Tibial nerve (tissue), 4 donors: ENCODE measurements around the gene RNF26. TPM values are rescaled to one million over a fixed set of nuclear protein-coding genes. Genes with fewer than 3 reads are reported as not detected.
A peak's percentile ranks its signal among the peaks of the same experiment; 100 is the strongest.

Source experiments
- DNase-seq, 2 donors: peaks; one replicate each; pipeline ENCODE4 v3.0.0-alpha.2; 2019; ENCODE audit warnings: low spot score in 2 of 2
- H3K27ac ChIP-seq, 4 donors: fragments of 200-600 bp; sonication (generic) in 3 of 4; one replicate each; pipeline ENCODE4 v1.5.1; 2017 to 2019; ENCODE audit warnings: mild to moderate bottlenecking in 1 of 4
- H3K27me3 ChIP-seq, 2 donors: fragments of 200-600 bp; sonication (generic) in 1 of 2; one replicate each; pipeline versions ENCODE4 v1.5.1 to v1.6.0; 2017 to 2019
- H3K36me3 ChIP-seq, 3 donors: fragments of 200-600 bp; sonication (generic); one replicate each; pipeline ENCODE4 v1.5.1; 2018 to 2019
- H3K4me1 ChIP-seq, 4 donors: fragments of 200-600 bp; sonication (generic) in 3 of 4; one replicate each; pipeline ENCODE4 v1.5.1; 2017 to 2019
- H3K4me3 ChIP-seq, 4 donors: fragments of 200-600 bp; sonication (generic) in 3 of 4; one replicate each; pipeline ENCODE4 v1.5.1; 2017 to 2019; ENCODE audit warnings: mild to moderate bottlenecking in 1 of 4, moderate library complexity in 1 of 4
- H3K9me3 ChIP-seq, 4 donors: fragments of 200-600 bp; sonication (generic) in 3 of 4; one replicate each; pipeline ENCODE4 v1.5.1; 2017 to 2019
- CTCF ChIP-seq, 5 experiments: fragments of 200-600 bp in 3 of 5; fragments of 450-650 bp in 2 of 5; sonication (generic) in 3 of 5; IDR thresholded peaks; one replicate each; pipeline ENCODE4 v1.5.1; 2016 to 2019; ENCODE audit warnings: antibody characterized with exemption in 5 of 5, mild to moderate bottlenecking in 3 of 5, moderate library complexity in 2 of 5
- EP300 ChIP-seq, 2 donors: sonication (generic); formaldehyde crosslinking; IDR thresholded peaks; one replicate each; pipeline ENCODE4 v1.6.1; 2017; ENCODE audit warnings: antibody characterized with exemption in 2 of 2, mild to moderate bottlenecking in 1 of 2
- POLR2A ChIP-seq, 2 donors: fragments of 450-650 bp; IDR thresholded peaks; one replicate each; pipeline ENCODE4 v1.6.1; 2017; ENCODE audit warnings: antibody characterized with exemption in 2 of 2, mild to moderate bottlenecking in 2 of 2, moderate library complexity in 2 of 2
- WGBS, 2 donors: methylation state at CpG; one replicate each; pipeline ENCODE4 v1.1.5; 2018; 5-methylcytosine and 5-hydroxymethylcytosine counted together
- total RNA-seq, 4 donors: library from RNA; depleted of rRNA; stranded (reverse); fragments of >200 nt; gene quantifications; one replicate each; pipeline ENCODE4 v1.1.0, GENCODE V29; 2016

RNF26 gene
- total RNA-seq, 4 donors from 2014 or later, result 13.8 to 19.2 (median 15.9) TPM

DNA sequence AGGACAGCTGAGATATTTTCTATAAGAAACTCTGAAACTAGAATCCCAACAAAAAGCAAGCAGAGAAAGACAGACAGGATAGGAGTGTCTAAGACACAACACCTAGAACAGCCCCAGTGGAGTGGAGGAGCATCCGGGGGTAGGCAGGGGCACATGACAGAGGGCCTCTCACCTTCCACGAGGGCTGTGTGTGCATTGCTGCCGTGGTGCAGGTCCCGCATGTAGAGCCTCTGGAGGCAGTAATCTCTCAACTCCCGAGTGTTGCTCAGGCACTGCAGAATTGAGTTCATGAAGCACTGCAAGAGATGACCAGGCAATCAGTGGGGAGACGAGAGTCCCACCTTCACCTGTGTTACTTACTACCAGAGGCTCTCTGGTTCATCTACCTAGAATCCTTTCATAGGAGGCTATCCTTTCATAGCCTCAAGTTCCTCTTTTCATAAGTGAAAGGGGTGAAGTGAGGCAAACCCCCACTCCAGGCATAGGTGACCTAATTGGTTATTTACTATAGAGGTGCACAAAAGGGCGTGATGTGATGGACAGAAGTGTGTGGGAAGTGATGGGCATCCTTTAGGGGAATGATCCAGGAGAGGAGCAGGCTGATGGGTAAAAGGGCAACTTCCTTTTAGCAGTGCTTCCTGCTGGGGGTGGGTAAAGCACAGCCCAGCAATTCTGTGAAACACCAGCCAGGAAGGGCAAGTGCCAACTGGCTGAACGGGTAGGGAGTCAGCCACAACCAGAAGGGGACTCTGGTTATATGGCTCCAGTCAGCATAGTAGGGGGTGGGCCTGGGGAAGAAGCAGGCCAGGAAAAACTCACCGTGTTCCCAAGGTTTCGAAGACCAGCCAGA, 25.3 kb downstream of the RNF26 start:
- H3K36me3 ChIP-seq, result peaks cover 0 to 29% (median 0%) of the 10 kb centered on the region in 3 donors
- H3K4me3 ChIP-seq, result no peak overlapping the region
- no peaks in the 10 kb centered on the region for H3K9me3 ChIP-seq
- H3K27me3 ChIP-seq, result no peaks in the 10 kb centered on the region
- H3K4me1 ChIP-seq, result peaks cover 0 to 53% (median 12%) of the 10 kb centered on the region in 4 donors
- WGBS, 2 donors, result 82 to 86% methylated on average over 10 of the region's 10 CpGs
- DNase-seq, result no peak
- H3K27ac ChIP-seq, result no peak overlapping the region
- TF ChIP-seq EP300 (IDR thresholded peaks at IDR 0.05) (no peak), CTCF (IDR thresholded peaks at IDR 0.05) (no peak), POLR2A (IDR thresholded peaks at IDR 0.05) (no peak)

GRCh38 chr11:119361056-119361787, 26.9 kb downstream of the RNF26 start:
- Histone ChIP-seq H3K27me3 (peaks cover 0 to 4% of the 10 kb centered on the region in 2 donors), H3K4me1 (peaks cover 0 to 62% (median 17%) of the 10 kb centered on the region in 4 donors), H3K27ac (peak overlapping the region; percentile 51 to 89 (median 77)), H3K9me3 (no peaks in the 10 kb centered on the region), H3K4me3 (no peak overlapping the region), H3K36me3 (peaks cover 0 to 29% (median 0%) of the 10 kb centered on the region in 3 donors)
- TF ChIP-seq CTCF (IDR thresholded peaks at IDR 0.05), result no peak
- peak in 1 of 2 donors; percentile 48 for TF ChIP-seq EP300 (IDR thresholded peaks at IDR 0.05)
- no peak for DNase-seq
- 40 to 50% methylated on average over 8 of the region's 8 CpGs for WGBS, 2 donors

- DNase-seq, result no peak
- Histone ChIP-seq H3K4me3 (peak overlapping the region in 2 of 4 donors; percentile 35 to 62), H3K27me3 (peaks cover 0 to 4% of the 10 kb centered on the region in 2 donors), H3K27ac (peak overlapping the region; percentile 17 to 89 (median 76)), H3K9me3 (no peaks in the 10 kb centered on the region), H3K36me3 (peaks cover 0 to 29% (median 0%) of the 10 kb centered on the region in 3 donors), H3K4me1 (peaks cover 0 to 63% (median 20%) of the 10 kb centered on the region in 4 donors)
- no peak for TF ChIP-seq EP300 (IDR thresholded peaks at IDR 0.05)
- TF ChIP-seq POLR2A (IDR thresholded peaks at IDR 0.05), result no peak
- WGBS, 2 donors, result 73 to 80% methylated on average over 11 of the region's 11 CpGs
These were observed 27.8 kb downstream of the RNF26 start for GRCh38 chr11:119361941-119362725.

GRCh38 chr11:119362741-119363080, 28.4 kb downstream of the RNF26 start:
- peaks cover 0 to 23% (median 0%) of the 10 kb centered on the region in 3 donors for H3K36me3 ChIP-seq
- peaks cover 0 to 7% of the 10 kb centered on the region in 2 donors for H3K27me3 ChIP-seq
- peak overlapping the region; percentile 65 to 89 (median 78) for H3K27ac ChIP-seq
- peak overlapping the region in 3 of 4 donors; percentile 35 to 62 (median 47) for H3K4me3 ChIP-seq
- no peaks in the 10 kb centered on the region for H3K9me3 ChIP-seq
- no peak for TF ChIP-seq CTCF (IDR thresholded peaks at IDR 0.05)
- no peak for TF ChIP-seq EP300 (IDR thresholded peaks at IDR 0.05)
- no peak for TF ChIP-seq POLR2A (IDR thresholded peaks at IDR 0.05)
- 92 to 94% methylated on average over 5 of the region's 5 CpGs for WGBS, 2 donors
- DNase-seq, result no peak
- H3K4me1 ChIP-seq, result peaks cover 0 to 67% (median 25%) of the 10 kb centered on the region in 4 donors
